ENCODE data around the gene TRIP10. TPM values are rescaled to one million over a fixed set of nuclear protein-coding genes. Genes with fewer than 3 reads are reported as not detected.

Gene TRIP10
- total RNA-seq (2022; extraction: Qiagen RNA extraction; ENCODE audit: low read depth) = 55.9 to 66.1 TPM (median 62.1 TPM) in 5 replicates

GRCh38 chr19:6739390-6739882 is at the start of gene TRIP10:
TSS of gene TRIP10 (plus strand) at chr19:6739680. CDS start at chr19:6739762, 82 bp downstream.

GRCh38 chr19:6720369-6721137 is 18.9 kb upstream of the TRIP10 start, which contains the start of gene C3:
TSS of gene C3 (minus strand) at chr19:6720650. CDS start at chr19:6720589, 61 bp downstream.

GRCh38 chr19:6737284-6737872 is 2.1 kb upstream of the TRIP10 start, which contains the start of gene GPR108:
TSS of gene GPR108 (minus strand) at chr19:6737580. CDS start at chr19:6737576, 4 bp downstream.

GRCh38 chr19:6767357-6768235 is 28.1 kb downstream of the TRIP10 start, which contains the start of gene SH2D3A:
TSS of gene SH2D3A (minus strand) at chr19:6767435. CDS start at chr19:6763748, 3,687 bp downstream.

GRCh38 chr19:6772028-6772865 is 32.8 kb downstream of the TRIP10 start, which contains the start of gene VAV1:
TSS of gene VAV1 (plus strand) at chr19:6772708. CDS start at chr19:6772808, 100 bp downstream.

Other genes starting within 250 kb of the TRIP10 start
- gene TUBB4A, start 237.4 kb upstream of the TRIP10 start, total RNA-seq (2022; extraction: Qiagen RNA extraction; ENCODE audit: low read depth) = 4.9 to 6.8 TPM (median 6.2 TPM) in 5 replicates
- gene TNFSF9, start 208.7 kb upstream of the TRIP10 start, total RNA-seq (2022; extraction: Qiagen RNA extraction; ENCODE audit: low read depth) = 4.7 to 8.9 TPM (median 7.0 TPM) in 5 replicates
- gene CD70, start 148.5 kb upstream of the TRIP10 start, total RNA-seq (2022; extraction: Qiagen RNA extraction; ENCODE audit: low read depth) = 13.5 to 28.3 TPM (median 24.8 TPM) in 5 replicates
- gene TNFSF14, start 69.5 kb upstream of the TRIP10 start, total RNA-seq (2022; extraction: Qiagen RNA extraction; ENCODE audit: low read depth) = 0.05 to 0.13 TPM (median 0.07 TPM) in 4 of 5 replicates, not detected in the other
- 34.0 to 64.4 TPM (median 45.2 TPM) in 5 replicates for gene C3, start 19.0 kb upstream of the TRIP10 start, total RNA-seq (2022; extraction: Qiagen RNA extraction; ENCODE audit: low read depth)
- 25.8 to 40.2 TPM (median 37.7 TPM) in 5 replicates for gene GPR108, start 2.1 kb upstream of the TRIP10 start, total RNA-seq (2022; extraction: Qiagen RNA extraction; ENCODE audit: low read depth)
- gene SH2D3A, start 27.8 kb downstream of the TRIP10 start, total RNA-seq (2022; extraction: Qiagen RNA extraction; ENCODE audit: low read depth) = 12.1 to 16.8 TPM (median 14.5 TPM) in 5 replicates
- gene VAV1, start 33.0 kb downstream of the TRIP10 start, total RNA-seq (2022; extraction: Qiagen RNA extraction; ENCODE audit: low read depth) = 6.2 to 9.7 TPM (median 6.6 TPM) in 5 replicates
- 4.3 to 6.9 TPM (median 5.2 TPM) in 5 replicates for gene ADGRE1, start 147.9 kb downstream of the TRIP10 start, total RNA-seq (2022; extraction: Qiagen RNA extraction; ENCODE audit: low read depth)

Data from A549 treated with RU486 at 1 μM for 4 hours (cell line).